ENCODE measurements around the gene PFDN6.
A peak's percentile ranks its signal among the peaks of the same experiment; 100 is the strongest.

PFDN6 gene

DNA sequence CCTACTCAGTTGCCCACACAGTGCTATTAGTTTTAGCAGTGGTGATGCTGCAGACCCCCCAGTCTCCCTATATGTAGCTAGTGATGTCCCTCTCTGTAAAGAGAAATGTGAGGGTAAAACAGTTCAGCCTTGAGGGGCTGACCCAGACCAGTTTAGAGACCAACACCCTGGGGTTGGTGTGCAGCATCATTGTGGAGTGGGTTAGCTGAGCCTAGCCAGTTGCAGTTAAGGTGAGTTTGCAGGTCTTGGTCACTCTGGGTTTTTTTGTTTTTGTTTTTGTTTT, 12.9 kb upstream of the PFDN6 start:
- no peak for DNase-seq (ENCODE audit: insufficient read length, low spot score)
- TF ChIP-seq, protein P1, sequence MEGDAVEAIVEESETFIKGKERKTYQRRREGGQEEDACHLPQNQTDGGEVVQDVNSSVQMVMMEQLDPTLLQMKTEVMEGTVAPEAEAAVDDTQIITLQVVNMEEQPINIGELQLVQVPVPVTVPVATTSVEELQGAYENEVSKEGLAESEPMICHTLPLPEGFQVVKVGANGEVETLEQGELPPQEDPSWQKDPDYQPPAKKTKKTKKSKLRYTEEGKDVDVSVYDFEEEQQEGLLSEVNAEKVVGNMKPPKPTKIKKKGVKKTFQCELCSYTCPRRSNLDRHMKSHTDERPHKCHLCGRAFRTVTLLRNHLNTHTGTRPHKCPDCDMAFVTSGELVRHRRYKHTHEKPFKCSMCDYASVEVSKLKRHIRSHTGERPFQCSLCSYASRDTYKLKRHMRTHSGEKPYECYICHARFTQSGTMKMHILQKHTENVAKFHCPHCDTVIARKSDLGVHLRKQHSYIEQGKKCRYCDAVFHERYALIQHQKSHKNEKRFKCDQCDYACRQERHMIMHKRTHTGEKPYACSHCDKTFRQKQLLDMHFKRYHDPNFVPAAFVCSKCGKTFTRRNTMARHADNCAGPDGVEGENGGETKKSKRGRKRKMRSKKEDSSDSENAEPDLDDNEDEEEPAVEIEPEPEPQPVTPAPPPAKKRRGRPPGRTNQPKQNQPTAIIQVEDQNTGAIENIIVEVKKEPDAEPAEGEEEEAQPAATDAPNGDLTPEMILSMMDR (IDR thresholded peaks at IDR 0.05; ENCODE audit: insufficient read depth, missing control alignments) = no peak
- FAIRE-seq = no peak

DNA sequence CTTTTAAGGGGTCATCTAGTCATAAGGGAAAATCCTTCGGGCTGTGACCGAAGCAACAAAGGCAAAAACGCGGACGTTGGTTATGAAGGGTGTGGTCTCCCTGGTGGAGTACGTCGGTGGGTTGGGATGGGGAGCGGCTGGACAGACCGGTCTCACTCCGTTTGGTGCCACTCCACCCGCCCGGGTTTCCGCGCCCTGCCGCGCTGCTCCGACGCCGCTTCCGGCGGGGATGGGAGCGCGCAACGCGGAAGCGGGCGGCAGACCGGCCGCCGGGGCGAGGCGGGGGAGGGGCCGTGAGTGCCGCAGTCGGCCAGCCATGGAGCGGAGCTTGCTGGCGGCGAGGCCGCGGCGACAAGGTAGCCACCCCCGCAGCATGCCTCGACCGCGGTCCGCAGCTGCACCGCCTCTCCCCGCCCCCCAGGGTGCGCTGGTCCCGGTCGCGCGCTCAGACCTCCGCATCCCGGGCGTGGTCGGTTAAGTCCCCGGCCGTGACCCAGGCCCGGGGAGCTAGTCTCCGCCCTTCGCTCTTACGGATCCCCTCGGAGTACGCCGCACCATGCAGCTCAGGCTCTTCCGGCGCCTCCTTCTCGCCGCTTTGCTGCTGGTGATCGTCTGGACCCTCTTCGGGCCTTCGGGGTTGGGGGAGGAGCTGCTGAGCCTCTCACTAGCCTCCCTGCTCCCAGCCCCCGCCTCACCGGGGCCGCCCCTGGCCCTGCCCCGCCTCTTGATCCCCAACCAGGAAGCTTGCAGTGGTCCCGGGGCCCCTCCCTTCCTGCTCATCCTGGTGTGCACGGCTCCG, 12.3 kb upstream of the PFDN6 start, which contains the start of gene B3GALT4:
Gene B3GALT4 (plus strand): TSS at position 260 of the 799 bp plus-strand sequence. CDS start 297 bp downstream, at position 557.
- TF ChIP-seq, protein P1 (IDR thresholded peaks at IDR 0.05; ENCODE audit: insufficient read depth, missing control alignments) = peak; percentile 34
- FAIRE-seq = no peak
- DNase-seq (ENCODE audit: insufficient read length, low spot score) = no peak

DNA sequence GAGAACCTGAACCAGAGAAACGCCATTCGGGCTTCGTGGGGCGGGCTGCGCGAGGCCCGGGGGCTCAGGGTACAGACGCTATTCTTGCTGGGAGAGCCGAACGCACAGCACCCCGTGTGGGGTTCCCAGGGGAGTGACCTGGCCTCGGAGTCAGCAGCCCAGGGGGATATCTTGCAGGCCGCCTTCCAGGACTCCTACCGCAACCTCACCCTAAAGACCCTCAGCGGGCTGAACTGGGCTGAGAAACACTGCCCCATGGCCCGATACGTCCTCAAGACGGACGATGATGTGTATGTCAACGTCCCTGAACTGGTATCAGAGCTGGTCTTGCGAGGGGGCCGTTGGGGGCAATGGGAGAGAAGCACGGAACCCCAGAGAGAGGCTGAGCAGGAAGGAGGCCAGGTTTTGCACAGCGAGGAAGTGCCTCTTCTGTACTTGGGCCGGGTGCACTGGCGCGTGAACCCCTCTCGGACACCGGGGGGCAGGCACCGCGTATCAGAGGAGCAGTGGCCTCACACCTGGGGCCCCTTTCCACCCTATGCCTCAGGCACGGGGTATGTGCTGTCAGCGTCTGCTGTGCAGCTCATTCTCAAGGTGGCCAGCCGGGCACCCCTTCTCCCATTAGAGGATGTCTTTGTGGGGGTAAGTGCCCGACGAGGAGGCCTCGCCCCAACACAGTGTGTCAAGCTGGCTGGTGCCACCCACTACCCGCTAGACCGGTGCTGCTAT, 11.6 kb upstream of the PFDN6 start:
- no peak for DNase-seq (ENCODE audit: insufficient read length, low spot score)
- TF ChIP-seq, protein P1 (IDR thresholded peaks at IDR 0.05; ENCODE audit: insufficient read depth, missing control alignments) = no peak

DNA sequence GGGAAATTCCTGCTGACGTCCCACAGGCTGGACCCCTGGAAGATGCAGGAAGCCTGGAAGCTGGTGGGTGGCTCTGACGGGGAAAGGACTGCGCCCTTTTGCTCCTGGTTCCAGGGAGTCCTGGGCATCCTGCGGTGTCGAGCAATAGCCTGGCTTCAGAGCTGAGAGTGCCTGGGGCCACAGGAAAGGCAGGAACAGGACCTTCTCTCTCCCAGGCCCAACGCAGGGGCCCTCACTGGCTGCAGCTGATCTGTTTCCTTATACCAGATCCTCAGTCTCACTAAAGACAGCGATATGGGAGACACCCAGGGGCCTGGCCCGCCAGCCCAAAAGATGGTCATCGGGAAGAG, 11.0 kb upstream of the PFDN6 start:
- FAIRE-seq (no peak), DNase-seq (ENCODE audit: insufficient read length, low spot score) (no peak)
- TF ChIP-seq, protein P1 (IDR thresholded peaks at IDR 0.05; ENCODE audit: insufficient read depth, missing control alignments) = no peak

More for the DNA sequence above, 11.6 kb upstream of the PFDN6 start:
- FAIRE-seq = no peak

DNA sequence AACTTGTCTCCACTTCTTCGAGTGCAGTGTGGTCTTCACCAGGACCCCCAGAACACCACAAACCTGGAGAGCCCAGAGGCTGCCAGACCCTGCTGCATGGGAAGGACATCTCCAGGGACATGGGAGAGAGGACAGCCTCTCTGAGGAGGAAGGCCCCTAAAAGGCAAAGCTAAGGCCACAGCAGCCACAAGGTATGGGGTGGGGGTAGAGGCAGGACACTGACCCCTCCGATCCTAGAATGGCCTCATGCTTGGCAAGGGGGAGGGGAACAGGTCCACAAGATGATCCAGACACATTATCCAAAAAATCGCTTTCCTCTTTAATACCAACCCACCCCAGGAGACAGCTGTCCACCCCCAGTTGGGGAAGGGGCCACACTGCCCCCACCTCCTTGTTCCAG, 10.6 kb upstream of the PFDN6 start:
- DNase-seq (ENCODE audit: insufficient read length, low spot score) (no peak), FAIRE-seq (no peak)
- TF ChIP-seq, protein P1 (IDR thresholded peaks at IDR 0.05; ENCODE audit: insufficient read depth, missing control alignments) = no peak

DNA sequence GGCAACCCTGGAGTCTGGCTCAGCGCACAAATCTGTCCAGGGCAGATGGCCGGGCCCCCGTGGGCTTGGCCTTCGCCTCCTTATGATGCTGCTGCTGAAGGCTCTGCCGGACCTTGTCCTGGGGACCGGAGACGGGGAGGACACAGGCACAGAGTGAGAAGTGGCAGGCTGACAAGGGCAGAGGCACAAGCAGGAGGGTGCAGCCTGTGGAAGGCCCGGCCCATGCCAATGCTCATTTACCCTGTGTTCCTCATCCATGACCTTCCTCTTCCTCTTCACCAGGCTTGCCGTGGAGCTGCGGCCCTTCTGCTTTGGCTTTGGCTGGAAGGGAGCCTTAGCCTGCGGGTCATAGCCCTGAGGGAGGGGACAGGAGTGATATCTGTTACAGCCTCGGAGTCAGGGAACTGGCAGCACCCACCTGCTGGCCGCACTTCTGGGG, 10.1 kb upstream of the PFDN6 start:
- DNase-seq (ENCODE audit: insufficient read length, low spot score) (no peak), FAIRE-seq (no peak)
- TF ChIP-seq, protein P1 (IDR thresholded peaks at IDR 0.05; ENCODE audit: insufficient read depth, missing control alignments) = no peak
